Measurements from ENCODE around the gene TPO. TPM values are rescaled to one million over a fixed set of nuclear protein-coding genes. Genes with fewer than 3 reads are reported as not detected.

The TPO gene
- total and polyA plus RNA-seq, 2 experiments from 2014 or later: 0.37 TPM; not detected in 1

DNA sequence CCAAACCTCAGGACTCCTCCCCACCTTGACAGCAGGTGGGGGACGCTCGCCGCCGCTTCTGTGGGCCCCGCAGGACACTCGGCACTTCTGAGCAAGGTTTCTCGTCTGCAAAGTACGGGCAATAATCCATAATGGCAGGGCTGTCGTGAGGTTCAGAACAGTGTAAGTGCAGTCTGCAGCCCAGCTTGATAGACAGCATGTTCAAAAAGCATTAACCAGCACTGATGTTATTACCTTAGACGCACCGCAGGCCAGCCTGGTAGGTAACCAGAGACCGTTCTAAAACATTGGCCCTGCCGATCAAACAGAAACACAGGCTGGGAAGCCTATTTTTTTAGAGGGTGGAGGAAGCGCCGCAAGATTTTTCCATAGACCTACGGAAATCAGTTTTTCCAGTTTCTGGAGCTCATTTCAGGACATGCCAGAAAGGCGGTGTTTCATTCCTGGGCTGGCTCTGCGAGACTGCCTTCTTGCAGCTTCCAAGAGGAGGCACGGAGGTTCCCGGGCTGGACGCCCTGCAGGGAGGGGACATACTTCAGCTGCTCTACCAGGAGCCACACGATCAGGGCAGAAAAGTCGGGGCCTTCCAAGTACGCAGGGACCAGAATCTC is 148.7 kb downstream of the TPO start:
- Histone ChIP-seq H3K4me3 (no peak overlapping the region), H3K79me2 (no peaks in the 10 kb centered on the region), H3K9me3 (ENCODE audit: low read depth) (no peaks in the 10 kb centered on the region), H3K4me1 (ENCODE audit: insufficient read depth) (no peaks in the 10 kb centered on the region), H3K27ac (no peak overlapping the region), H2AFZ (no peak overlapping the region), H3K4me2 (no peak overlapping the region), H4K20me1 (ENCODE audit: insufficient read depth, poor library complexity, severe bottlenecking) (no peaks in the 10 kb centered on the region), H3K9me2 (replicated peaks; ENCODE audit: insufficient read depth) (no peaks in the 10 kb centered on the region), H3K36me3 (replicated peaks; ENCODE audit: insufficient read depth, low read depth) (no peaks in the 10 kb centered on the region), H3K27me3 (no peaks in the 10 kb centered on the region)
- 79% methylated on average over 24 of the region's 24 CpGs for WGBS (ENCODE audit: low lambda C conversion rate, missing lambda C conversion rate)
- TF ChIP-seq EZH2 (IDR thresholded peaks at IDR 0.05; ENCODE audit: borderline replicate concordance) (no peak), CTCF (IDR thresholded peaks at IDR 0.05; ENCODE audit: poor library complexity) (no peak), EZH2phosphoT487 (IDR thresholded peaks at IDR 0.05; ENCODE audit: low read depth, severe bottlenecking, unreplicated experiment) (no peak)
- no peak for DNase-seq (ENCODE audit: low spot score)

DNA sequence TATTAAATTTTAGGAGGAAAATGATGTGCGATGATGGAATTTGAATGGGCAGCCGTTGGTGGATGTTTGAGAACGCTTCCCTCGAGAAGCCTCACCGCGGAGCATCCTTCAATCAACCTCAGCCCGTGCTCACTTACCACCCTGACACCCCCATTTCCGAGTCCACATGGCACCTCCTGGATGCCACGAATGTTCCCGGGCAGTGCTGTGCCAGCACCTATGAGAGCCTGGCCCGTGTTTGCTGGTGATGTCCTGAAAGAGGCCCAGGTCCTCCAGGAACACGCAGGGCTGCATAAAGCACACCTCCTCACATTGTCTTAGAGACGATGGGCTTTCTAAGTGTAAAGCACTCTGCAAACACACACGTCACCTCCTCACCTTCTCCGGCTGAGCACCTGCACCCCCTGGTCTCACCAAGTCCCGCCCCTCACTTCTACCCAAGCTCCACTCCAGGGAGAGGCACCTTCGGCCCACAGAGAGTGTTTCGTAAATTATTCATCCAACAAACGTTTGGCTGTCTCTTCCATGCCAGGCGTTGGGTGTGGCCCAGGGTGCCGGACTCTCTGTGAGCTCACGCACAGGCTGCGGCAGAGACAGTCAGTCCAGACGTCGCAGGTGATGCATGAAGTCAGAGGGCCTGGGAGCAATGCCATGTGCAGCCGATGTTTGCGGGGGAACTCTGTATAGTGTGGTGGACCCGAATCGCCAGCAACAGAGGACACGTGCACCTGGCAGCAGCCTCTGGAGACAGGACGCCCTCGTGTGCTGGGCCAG is 150.0 kb downstream of the TPO start:
- Histone ChIP-seq H2AFZ (no peak overlapping the region), H3K4me3 (no peak overlapping the region), H3K9me3 (ENCODE audit: low read depth) (no peaks in the 10 kb centered on the region), H3K27ac (no peak overlapping the region), H3K27me3 (no peaks in the 10 kb centered on the region), H4K20me1 (ENCODE audit: insufficient read depth, poor library complexity, severe bottlenecking) (no peaks in the 10 kb centered on the region), H3K4me2 (no peak overlapping the region), H3K9me2 (replicated peaks; ENCODE audit: insufficient read depth) (no peaks in the 10 kb centered on the region), H3K79me2 (no peaks in the 10 kb centered on the region), H3K36me3 (replicated peaks; ENCODE audit: insufficient read depth, low read depth) (no peaks in the 10 kb centered on the region), H3K4me1 (ENCODE audit: insufficient read depth) (no peaks in the 10 kb centered on the region)
- no peak for DNase-seq (ENCODE audit: low spot score)
- TF ChIP-seq EZH2phosphoT487 (IDR thresholded peaks at IDR 0.05; ENCODE audit: low read depth, severe bottlenecking, unreplicated experiment): no peak
- TF ChIP-seq EZH2 (IDR thresholded peaks at IDR 0.05; ENCODE audit: borderline replicate concordance): no peak
- TF ChIP-seq CTCF (IDR thresholded peaks at IDR 0.05; ENCODE audit: poor library complexity): no peak
- 87% methylated on average over 32 of the region's 32 CpGs for WGBS (ENCODE audit: low lambda C conversion rate, missing lambda C conversion rate)

DNA sequence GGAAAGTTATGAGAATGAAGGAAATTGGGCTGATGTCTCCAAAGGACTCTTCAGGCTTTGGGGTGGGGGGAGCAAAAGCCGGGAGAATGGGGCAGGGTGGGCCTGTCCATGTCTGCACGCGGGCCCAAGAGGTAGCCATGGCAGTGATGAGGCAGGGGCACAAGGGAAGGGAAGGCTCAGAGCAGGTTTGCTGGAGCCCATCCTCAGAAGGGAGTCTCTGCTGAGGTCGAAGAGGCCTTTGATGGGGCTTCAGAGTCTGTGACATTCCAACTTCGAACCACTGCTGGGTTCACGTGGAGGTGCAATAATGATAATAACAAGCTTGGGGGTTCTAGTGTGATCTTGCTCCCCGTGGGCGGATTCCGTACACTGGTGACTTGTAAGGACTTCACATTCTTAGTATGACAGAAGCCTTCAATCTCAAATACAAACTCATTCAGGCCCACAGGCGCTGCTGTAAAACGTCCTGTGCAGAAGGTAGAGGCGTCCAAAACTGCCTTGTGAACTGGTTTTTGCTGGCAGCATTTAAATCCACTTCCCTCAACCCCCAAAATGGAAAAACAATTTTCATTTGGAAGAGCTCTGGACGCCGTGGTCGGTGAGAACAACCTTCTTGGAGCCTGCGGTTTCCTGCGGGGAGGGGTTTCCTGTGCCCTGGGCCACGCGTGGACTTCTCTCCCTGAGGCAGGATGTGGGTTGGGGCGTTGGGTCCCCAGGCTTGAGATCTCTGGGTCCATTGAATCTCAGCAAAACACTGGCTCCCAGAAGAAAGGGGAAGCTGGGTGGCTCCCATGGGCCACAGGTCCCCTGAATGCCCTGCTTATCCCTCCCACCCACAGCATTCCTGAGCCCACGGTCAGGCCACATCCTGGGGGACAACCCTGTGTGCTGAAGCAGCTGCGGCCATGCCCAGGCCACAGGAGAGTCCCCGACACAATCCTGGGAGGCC is 151.0 kb downstream of the TPO start:
- no peak overlapping the region for H3K4me2 ChIP-seq
- no peaks in the 10 kb centered on the region for H3K36me3 ChIP-seq (replicated peaks; ENCODE audit: insufficient read depth, low read depth)
- no peaks in the 10 kb centered on the region for H4K20me1 ChIP-seq (ENCODE audit: insufficient read depth, poor library complexity, severe bottlenecking)
- no peak for DNase-seq (ENCODE audit: low spot score)
- no peaks in the 10 kb centered on the region for H3K79me2 ChIP-seq
- TF ChIP-seq CTCF (IDR thresholded peaks at IDR 0.05; ENCODE audit: poor library complexity) (no peak), EZH2phosphoT487 (IDR thresholded peaks at IDR 0.05; ENCODE audit: low read depth, severe bottlenecking, unreplicated experiment) (no peak), EZH2 (IDR thresholded peaks at IDR 0.05; ENCODE audit: borderline replicate concordance) (no peak)
- no peaks in the 10 kb centered on the region for H3K9me3 ChIP-seq (ENCODE audit: low read depth)
- no peaks in the 10 kb centered on the region for H3K27me3 ChIP-seq
- WGBS (ENCODE audit: low lambda C conversion rate, missing lambda C conversion rate): 90% methylated on average over 23 of the region's 23 CpGs
- no peaks in the 10 kb centered on the region for H3K9me2 ChIP-seq (replicated peaks; ENCODE audit: insufficient read depth)
- no peaks in the 10 kb centered on the region for H3K4me1 ChIP-seq (ENCODE audit: insufficient read depth)
- H3K4me3 ChIP-seq: no peak overlapping the region
- no peak overlapping the region for H2AFZ ChIP-seq
- no peak overlapping the region for H3K27ac ChIP-seq

Measured in hepatocyte (in vitro differentiated cells).